IMR-90 (cell line): ENCODE measurements around the gene GATA2.

Experiments used
- BHLHE40 ChIP-seq: fragments of 150-350 bp; IDR thresholded peaks from 2 replicates; pipeline ENCODE4 v1.6.1; 2016; ENCODE audit warnings: mild to moderate bottlenecking, low read depth, low read length
- CHD1 ChIP-seq: IDR thresholded peaks from 2 replicates; pipeline ENCODE4 v1.6.1; 2012; ENCODE audit warnings: low read depth, low read length, improper control_type of control experiment
- CTCF ChIP-seq: conservative IDR thresholded peaks from 2 replicates; pipeline ENCODE4 v1.5.1; 2012; ENCODE audit warnings: mild to moderate bottlenecking, low read depth, low read length, improper control_type of control experiment
- ELK1 ChIP-seq: fragments of 150-350 bp; IDR thresholded peaks from 2 replicates; pipeline ENCODE4 v1.6.1; 2016; ENCODE audit warnings: low read depth, mild to moderate bottlenecking, low read length, moderate library complexity, borderline replicate concordance
- MAFK ChIP-seq: IDR thresholded peaks from 2 replicates; pipeline ENCODE4 v1.6.1; 2012; ENCODE audit warnings: low read depth, low read length, improper control_type of control experiment
- MXI1 ChIP-seq: IDR thresholded peaks from 2 replicates; pipeline ENCODE4 v1.6.1; 2012; ENCODE audit warnings: low read depth, mild to moderate bottlenecking, low read length, moderate library complexity, borderline replicate concordance
- NFE2L2 ChIP-seq: fragments of 150-350 bp; IDR thresholded peaks from 2 replicates; pipeline ENCODE4 v1.6.1; 2016; ENCODE audit warnings: low read depth, mild to moderate bottlenecking, low read length
- POLR2A ChIP-seq: IDR thresholded peaks from 2 replicates; pipeline ENCODE4 v1.6.1; 2012; ENCODE audit warnings: mild to moderate bottlenecking, low read depth, low read length
- RAD21 ChIP-seq: IDR thresholded peaks from 2 replicates; pipeline ENCODE4 v1.6.1; 2012; ENCODE audit warnings: low read length, improper control_type of control experiment
- RCOR1 ChIP-seq: IDR thresholded peaks from 2 replicates; pipeline ENCODE4 v1.6.1; 2012; ENCODE audit warnings: mild to moderate bottlenecking, low read length, improper control_type of control experiment; ENCODE audit not compliant: insufficient replicate concordance
- RFX5 ChIP-seq: IDR thresholded peaks from 2 replicates; pipeline ENCODE4 v1.8.0; 2012; ENCODE audit warnings: low read depth, mild to moderate bottlenecking, low read length, moderate library complexity
- SMC3 ChIP-seq: fragments of 150-350 bp; IDR thresholded peaks from 2 replicates; pipeline ENCODE4 v1.6.1; 2016; ENCODE audit warnings: low read depth, mild to moderate bottlenecking, antibody characterized with exemption, low read length, moderate library complexity

GRCh38 chr3:128434524-128434923, 58.5 kb downstream of the GATA2 start:
- no peak for TF ChIP-seq CTCF
- no peak for TF ChIP-seq NFE2L2
- TF ChIP-seq MXI1 = no peak
- TF ChIP-seq RAD21 = no peak
- TF ChIP-seq POLR2A = no peak
- no peak for TF ChIP-seq RCOR1
- TF ChIP-seq SMC3 = no peak
- TF ChIP-seq CHD1 = no peak
- TF ChIP-seq MAFK = no peak
- TF ChIP-seq ELK1 = no peak
- no peak for TF ChIP-seq RFX5
- no peak for TF ChIP-seq BHLHE40
